Measurements from ENCODE around the gene ATP8B2.
"Not testable (repeated sequence)": the region's sequence is repeated elsewhere in the genome, so short reads cannot be mapped to it uniquely, and the experiment has no call there.

Gene ATP8B2

GRCh38 chr1:154348429-154349076 is 23.2 kb downstream of the ATP8B2 start:
- no peak for DNase-seq

GRCh38 chr1:154349121-154349520 is 23.8 kb downstream of the ATP8B2 start:
- DNase-seq = no peak

- DNase-seq = no peak
Measured at GRCh38 chr1:154350383-154350782, 25.1 kb downstream of the ATP8B2 start.

GRCh38 chr1:154351363-154352068 is 26.2 kb downstream of the ATP8B2 start:
- no peak for DNase-seq

GRCh38 chr1:154352245-154352580 is 26.9 kb downstream of the ATP8B2 start:
- no peak for DNase-seq

- DNase-seq = no peak
Measured at GRCh38 chr1:154352581-154353459, 27.5 kb downstream of the ATP8B2 start.

GRCh38 chr1:154353460-154353904 is 28.2 kb downstream of the ATP8B2 start:
- DNase-seq = no peak

GRCh38 chr1:154353966-154354365 is 28.6 kb downstream of the ATP8B2 start:
- DNase-seq = no peak

GRCh38 chr1:154358519-154358918 is 33.2 kb downstream of the ATP8B2 start:
- no peak for DNase-seq

GRCh38 chr1:154360288-154360687 is 35.0 kb downstream of the ATP8B2 start:
- no peak for DNase-seq

GRCh38 chr1:154360881-154361280 is 35.6 kb downstream of the ATP8B2 start:
- not testable (repeated sequence) for DNase-seq

- DNase-seq = no peak
Measured at GRCh38 chr1:154361357-154361756, 36.0 kb downstream of the ATP8B2 start.

GRCh38 chr1:154371436-154371835 is 46.1 kb downstream of the ATP8B2 start:
- DNase-seq = no peak

GRCh38 chr1:154373777-154374357 is 48.5 kb downstream of the ATP8B2 start:
- not testable (repeated sequence) for DNase-seq

GRCh38 chr1:154379301-154379700 is 54.0 kb downstream of the ATP8B2 start:
- DNase-seq = no peak

- DNase-seq = no peak
Measured at GRCh38 chr1:154384650-154385489, 59.5 kb downstream of the ATP8B2 start.

GRCh38 chr1:154386643-154387352 is 61.5 kb downstream of the ATP8B2 start:
- DNase-seq = peak; percentile 83

GRCh38 chr1:154391086-154391770 is 65.9 kb downstream of the ATP8B2 start:
- DNase-seq = no peak

GRCh38 chr1:154398141-154398540 is 72.8 kb downstream of the ATP8B2 start:
- no peak for DNase-seq

- DNase-seq = no peak
Measured at GRCh38 chr1:154398678-154399077, 73.4 kb downstream of the ATP8B2 start.

GRCh38 chr1:154400381-154400801 is 75.1 kb downstream of the ATP8B2 start:
- no peak for DNase-seq
